ACC112 (cell line): Measurements from ENCODE around the gene NACC1.

Experiments used
- H2AFZ ChIP-seq: fragments of 200-600 bp; sonication (generic); one replicate; pipeline ENCODE4 v1.6.0; 2017; ENCODE audit warnings: antibody characterized with exemption, low read length; ENCODE audit not compliant: unreplicated experiment
- H3K27ac ChIP-seq: fragments of 200-600 bp; sonication (generic); 2 replicates; pipeline ENCODE4 v1.5.1; 2014; ENCODE audit warnings: low read depth, mild to moderate bottlenecking, antibody characterized with exemption, low read length, moderate library complexity
- H3K27me3 ChIP-seq: fragments of 200-600 bp; sonication (generic); 2 replicates; pipeline ENCODE4 v1.6.1; 2014; ENCODE audit warnings: mild to moderate bottlenecking, antibody characterized with exemption, low read length, moderate library complexity, mixed read lengths; ENCODE audit not compliant: insufficient read depth
- H3K36me3 ChIP-seq: fragments of 200-600 bp; sonication (generic); 2 replicates; pipeline ENCODE4 v1.6.1; 2016; ENCODE audit warnings: mild to moderate bottlenecking, antibody characterized with exemption, low read length, moderate library complexity, mixed read lengths; ENCODE audit not compliant: insufficient read depth
- H3K4me1 ChIP-seq: fragments of 200-600 bp; sonication (generic); one replicate; pipeline ENCODE4 v1.6.1; 2016; ENCODE audit warnings: low read length, mixed read lengths; ENCODE audit not compliant: insufficient read depth, unreplicated experiment, control insufficient read depth
- H3K4me3 ChIP-seq: fragments of 200-600 bp; sonication (generic); 2 replicates; pipeline ENCODE4 v1.5.1; 2014; ENCODE audit warnings: mild to moderate bottlenecking, low read depth, low read length
- H3K79me2 ChIP-seq: fragments of 200-600 bp; sonication (generic); one replicate; pipeline ENCODE4 v1.6.0; 2016; ENCODE audit warnings: low read length; ENCODE audit not compliant: control insufficient read depth, unreplicated experiment, insufficient read depth

The NACC1 gene

GRCh38 chr19:13094771-13095392, 23.2 kb upstream of the NACC1 start:
- Histone ChIP-seq H3K36me3 (no peaks in the 10 kb centered on the region), H2AFZ (no peak overlapping the region), H3K27me3 (no peaks in the 10 kb centered on the region), H3K4me3 (no peak overlapping the region), H3K79me2 (no peaks in the 10 kb centered on the region), H3K4me1 (peaks cover 9% of the 10 kb centered on the region), H3K27ac (no peak overlapping the region)

DNA sequence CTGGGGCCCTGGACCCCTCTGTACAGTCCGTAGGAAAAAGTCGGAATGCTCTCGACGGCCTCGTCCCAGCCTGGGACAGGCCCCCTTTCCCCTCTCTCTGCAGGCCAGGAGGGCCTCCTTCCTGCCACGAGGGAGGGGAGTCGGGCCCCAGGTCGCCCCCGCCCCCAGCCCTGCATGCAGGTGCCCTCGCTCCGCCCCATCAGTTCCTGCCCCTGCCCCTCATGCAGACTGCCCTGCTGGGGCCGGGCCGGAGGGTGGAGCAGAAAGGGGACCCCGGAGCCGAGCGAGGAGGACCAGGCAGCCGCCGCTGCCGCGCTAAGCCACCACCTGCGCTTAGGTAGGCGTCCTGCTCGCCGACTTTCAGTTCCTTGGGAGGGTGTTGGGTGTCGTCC, 22.7 kb upstream of the NACC1 start:
- no peaks in the 10 kb centered on the region for H3K79me2 ChIP-seq
- H2AFZ ChIP-seq, result no peak overlapping the region
- no peak overlapping the region for H3K27ac ChIP-seq
- H3K36me3 ChIP-seq, result no peaks in the 10 kb centered on the region
- H3K4me3 ChIP-seq, result no peak overlapping the region
- H3K4me1 ChIP-seq, result peaks cover 9% of the 10 kb centered on the region
- no peaks in the 10 kb centered on the region for H3K27me3 ChIP-seq

- Histone ChIP-seq H3K27me3 (no peaks in the 10 kb centered on the region), H3K4me3 (no peak overlapping the region), H2AFZ (no peak overlapping the region), H3K79me2 (no peaks in the 10 kb centered on the region), H3K27ac (no peak overlapping the region), H3K4me1 (peaks cover 5% of the 10 kb centered on the region), H3K36me3 (no peaks in the 10 kb centered on the region)
Measured at GRCh38 chr19:13095934-13096927, 21.8 kb upstream of the NACC1 start.

DNA sequence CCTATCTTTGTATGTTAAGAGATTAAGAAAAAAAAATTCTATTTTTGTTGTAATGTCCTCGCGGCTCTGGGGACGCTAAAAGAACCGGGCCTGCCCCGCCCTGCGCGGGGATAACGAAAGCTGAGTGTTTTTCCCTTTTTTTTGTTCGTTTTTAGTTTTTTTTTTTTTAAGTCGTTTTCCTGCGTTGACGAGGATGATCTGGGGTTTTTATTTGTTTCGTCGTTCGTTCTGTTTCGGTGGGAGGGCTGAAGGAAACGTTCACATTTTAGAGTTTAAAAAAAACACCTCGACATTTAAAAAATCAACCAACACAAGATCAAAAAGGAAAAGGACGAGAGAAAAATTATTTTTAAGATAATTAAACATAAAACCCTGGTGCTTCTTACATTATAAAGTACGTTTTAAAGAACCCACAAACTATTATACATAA, 21.0 kb upstream of the NACC1 start:
- H3K79me2 ChIP-seq, result no peaks in the 10 kb centered on the region
- no peak overlapping the region for H3K27ac ChIP-seq
- H3K36me3 ChIP-seq, result no peaks in the 10 kb centered on the region
- no peaks in the 10 kb centered on the region for H3K4me1 ChIP-seq
- H3K4me3 ChIP-seq, result no peak overlapping the region
- H3K27me3 ChIP-seq, result no peaks in the 10 kb centered on the region
- no peak overlapping the region for H2AFZ ChIP-seq

GRCh38 chr19:13097463-13098258, 20.4 kb upstream of the NACC1 start:
- H3K4me1 ChIP-seq, result peaks cover 3% of the 10 kb centered on the region
- no peak overlapping the region for H3K27ac ChIP-seq
- H2AFZ ChIP-seq, result no peak overlapping the region
- no peak overlapping the region for H3K4me3 ChIP-seq
- no peaks in the 10 kb centered on the region for H3K27me3 ChIP-seq
- H3K79me2 ChIP-seq, result no peaks in the 10 kb centered on the region
- H3K36me3 ChIP-seq, result no peaks in the 10 kb centered on the region

GRCh38 chr19:13098277-13099072, 19.6 kb upstream of the NACC1 start:
- Histone ChIP-seq H3K36me3 (no peaks in the 10 kb centered on the region), H3K4me1 (peaks cover 9% of the 10 kb centered on the region), H3K4me3 (no peak overlapping the region), H3K79me2 (no peaks in the 10 kb centered on the region), H2AFZ (no peak overlapping the region), H3K27ac (no peak overlapping the region), H3K27me3 (no peaks in the 10 kb centered on the region)

DNA sequence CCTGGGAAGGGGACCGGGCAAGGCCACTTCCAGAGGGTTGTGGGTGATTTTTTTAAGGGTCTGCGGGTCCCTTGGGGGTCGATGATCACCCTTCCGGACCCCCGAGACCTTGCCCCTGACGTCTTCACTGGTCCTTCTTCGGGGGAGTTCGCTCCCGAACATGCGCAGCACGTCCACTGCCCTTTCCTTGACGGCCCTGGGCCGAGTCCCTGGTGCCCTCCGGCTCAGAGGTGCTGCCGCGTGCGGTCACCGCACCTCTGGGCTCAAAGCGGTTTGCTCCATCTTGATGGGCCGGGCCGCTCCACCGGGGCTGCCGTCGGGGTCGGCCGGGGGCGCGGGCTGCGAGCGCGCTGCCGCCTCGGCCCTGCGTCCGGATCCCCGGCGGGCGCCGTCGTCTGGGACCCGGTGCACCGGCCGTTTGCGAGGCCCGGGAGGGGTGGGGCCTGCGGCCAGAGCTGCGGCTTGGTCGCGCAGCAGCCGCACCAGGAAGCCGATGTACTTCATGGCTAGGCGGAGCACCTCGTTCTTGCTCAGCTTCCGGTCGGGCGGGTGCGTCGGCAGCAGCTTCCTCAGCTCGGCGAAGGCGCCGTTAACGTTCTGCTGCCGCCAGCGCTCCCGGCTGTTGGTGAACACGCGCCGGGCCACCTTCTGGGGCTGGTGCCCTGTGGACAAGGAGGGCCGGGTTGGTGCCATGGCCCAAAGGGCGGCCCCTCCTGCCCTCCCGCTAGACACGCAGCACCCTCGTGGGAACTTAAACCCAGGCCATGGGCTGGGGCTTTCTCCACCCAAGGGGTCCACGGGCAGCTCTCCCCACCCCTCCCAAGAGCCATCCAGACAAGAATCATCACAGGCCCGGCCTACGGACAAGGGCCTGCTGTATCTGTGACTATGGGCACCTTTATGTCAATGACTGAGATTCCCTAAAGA, 18.7 kb upstream of the NACC1 start:
- H3K79me2 ChIP-seq, result no peaks in the 10 kb centered on the region
- no peaks in the 10 kb centered on the region for H3K27me3 ChIP-seq
- peaks cover 9% of the 10 kb centered on the region for H3K4me1 ChIP-seq
- no peak overlapping the region for H2AFZ ChIP-seq
- no peak overlapping the region for H3K27ac ChIP-seq
- no peaks in the 10 kb centered on the region for H3K36me3 ChIP-seq
- H3K4me3 ChIP-seq, result no peak overlapping the region

- no peaks in the 10 kb centered on the region for H3K36me3 ChIP-seq
- H3K4me1 ChIP-seq, result peaks cover 9% of the 10 kb centered on the region
- H3K79me2 ChIP-seq, result no peaks in the 10 kb centered on the region
- H3K27me3 ChIP-seq, result no peaks in the 10 kb centered on the region
- H2AFZ ChIP-seq, result no peak overlapping the region
- no peak overlapping the region for H3K27ac ChIP-seq
- H3K4me3 ChIP-seq, result no peak overlapping the region
Measured at GRCh38 chr19:13100031-13100588, 18.0 kb upstream of the NACC1 start.

DNA sequence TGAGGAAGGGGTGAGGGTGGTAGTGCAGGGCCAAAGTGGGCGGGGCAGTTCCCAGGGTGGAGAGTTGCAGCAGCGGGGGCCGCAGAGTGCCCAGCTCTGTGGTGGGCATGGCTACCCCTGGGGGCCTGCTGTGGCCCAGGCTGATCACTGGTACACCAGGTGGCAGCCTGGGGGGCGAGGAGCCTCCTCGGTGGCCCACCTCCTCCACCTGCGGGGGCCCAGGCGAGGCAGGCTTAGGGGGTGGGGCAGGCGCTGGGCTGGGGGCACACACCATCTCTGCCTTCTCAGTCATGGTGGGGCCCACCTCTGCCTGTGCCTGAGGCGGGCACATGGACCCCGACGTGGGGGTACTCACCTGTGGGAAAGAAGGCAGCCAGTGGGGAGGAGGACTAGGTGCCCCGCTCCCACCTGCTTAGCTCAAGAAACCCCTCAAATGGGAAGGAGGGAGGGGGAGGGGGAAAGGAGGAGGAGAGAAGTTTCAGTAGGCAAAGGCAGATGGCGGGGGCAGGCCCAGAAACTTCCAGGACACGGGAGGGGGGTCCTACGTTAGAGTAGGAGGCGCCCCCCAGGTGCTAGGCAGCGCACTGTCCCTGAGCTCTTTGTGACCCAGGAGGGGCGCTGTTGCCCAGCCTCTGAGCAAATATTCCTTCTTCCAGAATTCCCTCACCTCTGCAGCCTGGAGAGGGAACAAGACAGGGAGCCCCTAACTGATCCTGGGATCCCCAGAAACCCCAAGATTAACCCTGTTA, 17.0 kb upstream of the NACC1 start:
- Histone ChIP-seq H3K4me1 (peaks cover 9% of the 10 kb centered on the region), H3K4me3 (no peak overlapping the region), H3K27me3 (no peaks in the 10 kb centered on the region), H2AFZ (no peak overlapping the region), H3K36me3 (no peaks in the 10 kb centered on the region), H3K79me2 (no peaks in the 10 kb centered on the region), H3K27ac (no peak overlapping the region)
